Fibroblast of lung (primary cell): Measurements from ENCODE around the gene ITGA8.

Experiments used
- CTCF ChIP-seq, 2 donors: IDR thresholded peaks in 1 of 2; conservative IDR thresholded peaks in 1 of 2; 1 replicate in 1 of 2; 2 replicates in 1 of 2; pipeline ENCODE4 v1.5.1; 2011 to 2012; ENCODE audit warnings: low read length in 2 of 2, control low read depth in 1 of 2, inconsistent platforms in 1 of 2, low read depth in 1 of 2, mild to moderate bottlenecking in 1 of 2
- EZH2 ChIP-seq: IDR thresholded peaks from 2 replicates; pipeline ENCODE4 v1.5.1; 2012; ENCODE audit warnings: low read length, control low read depth, mild to moderate bottlenecking; ENCODE audit errors: missing control alignments

GRCh38 chr10:15540727-15541126 lies 179.0 kb downstream of the ITGA8 start:
- no peak for TF ChIP-seq EZH2
- TF ChIP-seq CTCF (conservative IDR thresholded peaks at IDR 0.05 in 1 of 2, IDR thresholded peaks at IDR 0.05 in 1 of 2; ENCODE audit: low read depth in 1 of 2, low read length in 2 of 2): no peak
